GM23338 (cell line): ENCODE results near the gene CHD2. TPM values are rescaled to one million over a fixed set of nuclear protein-coding genes. Genes with fewer than 3 reads are reported as not detected.

Experiments used
- ATAC-seq: fragments of 200-7000 bp; cut with Tn5 transposase; 3 replicates; pipeline ENCODE4 v1.9.1; 2020
- DNase-seq: peaks from one replicate; pipeline ENCODE4 v3.0.0-alpha.2; 2015; ENCODE audit warnings: low spot score
- H2AFZ ChIP-seq: fragments of 200-600 bp; sonication (generic); 2 replicates; pipeline ENCODE4 v1.8.0; 2016; ENCODE audit warnings: antibody characterized with exemption, mild to moderate bottlenecking, moderate library complexity
- H3F3A ChIP-seq: fragments of 200-600 bp; sonication (generic); replicated peaks from 2 replicates; pipeline ENCODE4 v1.8.0; 2017; ENCODE audit warnings: antibody characterized with exemption, mixed run types, low read depth
- H3K27ac ChIP-seq: fragments of 200-600 bp; sonication (generic); 2 replicates; pipeline ENCODE4 v1.6.1; 2016; ENCODE audit warnings: low read depth
- H3K27me3 ChIP-seq: fragments of 200-600 bp; sonication (generic); 2 replicates; pipeline ENCODE4 v1.8.0; 2016; ENCODE audit warnings: mild to moderate bottlenecking, mixed run types, moderate library complexity; ENCODE audit not compliant: insufficient read depth
- H3K36me3 ChIP-seq: fragments of 200-600 bp; sonication (generic); 2 replicates; pipeline ENCODE4 v1.8.0; 2016; ENCODE audit warnings: mild to moderate bottlenecking; ENCODE audit not compliant: insufficient read depth
- H3K4me1 ChIP-seq: fragments of 200-600 bp; sonication (generic); 2 replicates; pipeline ENCODE4 v1.8.0; 2016; ENCODE audit warnings: mild to moderate bottlenecking, moderate library complexity; ENCODE audit not compliant: insufficient read depth
- H3K4me2 ChIP-seq: fragments of 200-600 bp; sonication (generic); 2 replicates; pipeline ENCODE4 v1.7.1; 2017; ENCODE audit warnings: mixed run types
- H3K4me3 ChIP-seq: fragments of 200-600 bp; sonication (generic); 2 replicates; pipeline ENCODE4 v1.6.1; 2016; ENCODE audit warnings: mixed run types
- H3K79me2 ChIP-seq: fragments of 200-600 bp; sonication (generic); replicated peaks from 2 replicates; pipeline ENCODE4 v1.8.0; 2017; ENCODE audit warnings: mild to moderate bottlenecking; ENCODE audit not compliant: insufficient read depth
- H3K9me2 ChIP-seq: fragments of 200-600 bp; sonication (generic); 2 replicates; pipeline ENCODE4 v1.8.0; 2017; ENCODE audit not compliant: insufficient read depth
- H4K20me1 ChIP-seq: fragments of 200-600 bp; sonication (generic); replicated peaks from 2 replicates; pipeline ENCODE4 v1.8.0; 2017; ENCODE audit warnings: mild to moderate bottlenecking; ENCODE audit not compliant: insufficient read depth
- H3K27ac Mint-ChIP-seq: 2 replicates; pipeline ENCODE4 v1.8.0; 2020; ENCODE audit warnings: inconsistent platforms, mild to moderate bottlenecking, moderate library complexity, mixed read lengths
- H3K27me3 Mint-ChIP-seq: 3 replicates; pipeline ENCODE4 v1.8.0; 2022; ENCODE audit warnings: low read depth, mild to moderate bottlenecking, moderate library complexity, mixed read lengths, inconsistent platforms; ENCODE audit not compliant: insufficient read depth, poor library complexity
- H3K36me3 Mint-ChIP-seq: 3 replicates; pipeline ENCODE4 v1.8.0; 2021; ENCODE audit warnings: low read depth, mild to moderate bottlenecking, inconsistent platforms, moderate library complexity, mixed read lengths
- H3K4me1 Mint-ChIP-seq: 3 replicates; pipeline ENCODE4 v1.8.0; 2020; ENCODE audit warnings: mild to moderate bottlenecking, inconsistent platforms, mixed read lengths
- H3K4me3 Mint-ChIP-seq: 3 replicates; pipeline ENCODE4 v1.8.0; 2021; ENCODE audit warnings: moderate library complexity, mild to moderate bottlenecking, inconsistent platforms, mixed read lengths
- H3K9me3 Mint-ChIP-seq: 3 replicates; pipeline ENCODE4 v1.8.0; 2020; ENCODE audit warnings: moderate library complexity, mild to moderate bottlenecking, inconsistent platforms, mixed read lengths
- EZH2 ChIP-seq: fragments of 200-600 bp; sonication (generic); IDR thresholded peaks from one replicate; pipeline ENCODE4 v1.8.0; 2017; ENCODE audit warnings: antibody characterized with exemption, mild to moderate bottlenecking, low read depth; ENCODE audit not compliant: unreplicated experiment
- EZH2phosphoT487 ChIP-seq: fragments of 200-600 bp; sonication (generic); IDR thresholded peaks from one replicate; pipeline ENCODE4 v1.8.1; 2018; ENCODE audit warnings: antibody characterized with exemption; ENCODE audit not compliant: unreplicated experiment
- NANOG ChIP-seq: IDR thresholded peaks from 2 replicates; pipeline ENCODE4 v1.6.1; 2016; ENCODE audit warnings: antibody characterized with exemption, borderline replicate concordance
- ZNF331 ChIP-seq: fragments of 250-450 bp; sonication (Bioruptor Pico); IDR thresholded peaks from 2 replicates; pipeline ENCODE4 v1.5.0; 2020; ENCODE audit warnings: low read depth, mild to moderate bottlenecking, moderate library complexity
- polyA plus RNA-seq: library from polyadenylated mRNA; unstranded; fragments of >200 nt; fragmentation: Nextera tagmentation; extraction: Ambion mirVana; gene quantifications from 2 replicates; pipeline ENCODE4 v1.2.1, GENCODE V29; 2016
- total RNA-seq: library from RNA; depleted of rRNA; stranded (reverse); fragments of >200 nt; shearing (Covaris generic); gene quantifications from 2 replicates; pipeline ENCODE4 v1.2.3, GENCODE V29; 2014
- TF ChIP-seq, protein P1 (sequence below): IDR thresholded peaks from 2 replicates; pipeline ENCODE4 v1.6.1; 2016; ENCODE audit warnings: antibody characterized with exemption
- TF ChIP-seq, protein P2 (sequence below), 2 experiments: fragments of 200-600 bp in 1 of 2; sonication (generic) in 1 of 2; conservative IDR thresholded peaks; 2 replicates each; pipeline versions ENCODE4 v1.5.1 to v1.6.1; 2016 to 2017; ENCODE audit warnings: antibody characterized with exemption in 2 of 2, low read depth in 2 of 2, mild to moderate bottlenecking in 2 of 2, moderate library complexity in 1 of 2
- TF ChIP-seq, protein P3 (sequence below): IDR thresholded peaks from one replicate; pipeline ENCODE4 v1.6.1; 2018; ENCODE audit warnings: antibody characterized with exemption; ENCODE audit not compliant: unreplicated experiment
- TF ChIP-seq, protein P4 (sequence below): fragments of 250-450 bp; sonication (Bioruptor Pico); IDR thresholded peaks from 2 replicates; pipeline ENCODE4 v1.5.0; 2020; ENCODE audit warnings: mild to moderate bottlenecking, moderate library complexity

Gene CHD2
- total and polyA plus RNA-seq, 2 experiments from 2014 or later: 119 to 130 TPM

DNA sequence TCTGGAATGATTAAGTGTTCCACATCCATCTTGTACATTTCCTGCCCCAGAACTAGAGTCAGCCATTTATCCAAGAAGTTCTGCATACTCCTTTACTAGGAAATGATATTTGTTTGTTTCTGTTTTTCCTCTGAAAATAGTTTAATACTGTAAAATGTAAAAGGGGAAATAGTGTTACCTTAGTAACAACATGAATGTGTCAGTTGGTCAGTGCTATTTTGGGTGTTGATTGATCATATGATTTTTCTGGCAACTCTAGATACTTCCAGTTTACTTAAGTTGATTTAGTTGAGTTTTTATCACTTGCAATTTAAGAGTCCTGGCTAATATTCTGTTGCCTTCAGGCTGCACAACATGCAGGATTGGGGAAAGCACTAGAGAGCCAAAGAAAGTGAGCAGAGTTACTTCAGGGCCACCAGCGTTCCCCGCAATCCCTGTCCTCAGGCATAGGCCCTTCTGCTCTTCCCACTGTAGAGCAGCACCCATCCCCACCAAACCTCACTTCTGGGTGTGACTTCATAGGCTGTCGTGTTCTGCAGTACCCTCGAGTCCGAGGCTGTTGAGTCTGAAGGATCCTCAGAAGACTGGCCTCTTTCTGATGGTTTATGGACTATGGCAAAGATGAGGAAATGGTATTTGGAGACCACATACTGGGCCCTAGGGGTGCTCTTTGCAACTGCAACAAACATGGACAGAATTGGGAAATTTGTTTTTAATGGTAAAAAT, 69.0 kb downstream of the CHD2 start:
- peaks cover 10% of the 10 kb centered on the region for H3K79me2 ChIP-seq
- no peak overlapping the region for H3K4me3 ChIP-seq
- no peaks in the 10 kb centered on the region for H3K4me1 ChIP-seq
- TF ChIP-seq, protein P1, sequence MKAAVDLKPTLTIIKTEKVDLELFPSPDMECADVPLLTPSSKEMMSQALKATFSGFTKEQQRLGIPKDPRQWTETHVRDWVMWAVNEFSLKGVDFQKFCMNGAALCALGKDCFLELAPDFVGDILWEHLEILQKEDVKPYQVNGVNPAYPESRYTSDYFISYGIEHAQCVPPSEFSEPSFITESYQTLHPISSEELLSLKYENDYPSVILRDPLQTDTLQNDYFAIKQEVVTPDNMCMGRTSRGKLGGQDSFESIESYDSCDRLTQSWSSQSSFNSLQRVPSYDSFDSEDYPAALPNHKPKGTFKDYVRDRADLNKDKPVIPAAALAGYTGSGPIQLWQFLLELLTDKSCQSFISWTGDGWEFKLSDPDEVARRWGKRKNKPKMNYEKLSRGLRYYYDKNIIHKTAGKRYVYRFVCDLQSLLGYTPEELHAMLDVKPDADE: no peak
- TF ChIP-seq, protein P2, sequence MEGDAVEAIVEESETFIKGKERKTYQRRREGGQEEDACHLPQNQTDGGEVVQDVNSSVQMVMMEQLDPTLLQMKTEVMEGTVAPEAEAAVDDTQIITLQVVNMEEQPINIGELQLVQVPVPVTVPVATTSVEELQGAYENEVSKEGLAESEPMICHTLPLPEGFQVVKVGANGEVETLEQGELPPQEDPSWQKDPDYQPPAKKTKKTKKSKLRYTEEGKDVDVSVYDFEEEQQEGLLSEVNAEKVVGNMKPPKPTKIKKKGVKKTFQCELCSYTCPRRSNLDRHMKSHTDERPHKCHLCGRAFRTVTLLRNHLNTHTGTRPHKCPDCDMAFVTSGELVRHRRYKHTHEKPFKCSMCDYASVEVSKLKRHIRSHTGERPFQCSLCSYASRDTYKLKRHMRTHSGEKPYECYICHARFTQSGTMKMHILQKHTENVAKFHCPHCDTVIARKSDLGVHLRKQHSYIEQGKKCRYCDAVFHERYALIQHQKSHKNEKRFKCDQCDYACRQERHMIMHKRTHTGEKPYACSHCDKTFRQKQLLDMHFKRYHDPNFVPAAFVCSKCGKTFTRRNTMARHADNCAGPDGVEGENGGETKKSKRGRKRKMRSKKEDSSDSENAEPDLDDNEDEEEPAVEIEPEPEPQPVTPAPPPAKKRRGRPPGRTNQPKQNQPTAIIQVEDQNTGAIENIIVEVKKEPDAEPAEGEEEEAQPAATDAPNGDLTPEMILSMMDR (conservative IDR thresholded peaks at IDR 0.05; ENCODE audit: low read depth in 2 of 2): peak in 1 of 2 experiments; percentile 39; a peak in 2 of 4 replicates
- H3K36me3 ChIP-seq: peaks cover 55% of the 10 kb centered on the region
- no peak overlapping the region for H3K4me2 ChIP-seq
- H3K27ac Mint-ChIP-seq: no peak overlapping the region
- peaks cover 82% of the 10 kb centered on the region for H3K36me3 Mint-ChIP-seq
- peaks cover 2% of the 10 kb centered on the region for H3K27me3 Mint-ChIP-seq
- peaks cover 4% of the 10 kb centered on the region for H4K20me1 ChIP-seq
- ATAC-seq (no peak), DNase-seq (no peak)
- H3K27ac ChIP-seq: no peak overlapping the region
- no peaks in the 10 kb centered on the region for H3K9me2 ChIP-seq
- no peaks in the 10 kb centered on the region for H3K27me3 ChIP-seq
- no peak overlapping the region for H3K4me3 Mint-ChIP-seq
- H3K9me3 Mint-ChIP-seq: no peaks in the 10 kb centered on the region
- H3F3A ChIP-seq: no peaks in the 10 kb centered on the region
- no peak overlapping the region for H2AFZ ChIP-seq
- no peaks in the 10 kb centered on the region for H3K4me1 Mint-ChIP-seq

DNA sequence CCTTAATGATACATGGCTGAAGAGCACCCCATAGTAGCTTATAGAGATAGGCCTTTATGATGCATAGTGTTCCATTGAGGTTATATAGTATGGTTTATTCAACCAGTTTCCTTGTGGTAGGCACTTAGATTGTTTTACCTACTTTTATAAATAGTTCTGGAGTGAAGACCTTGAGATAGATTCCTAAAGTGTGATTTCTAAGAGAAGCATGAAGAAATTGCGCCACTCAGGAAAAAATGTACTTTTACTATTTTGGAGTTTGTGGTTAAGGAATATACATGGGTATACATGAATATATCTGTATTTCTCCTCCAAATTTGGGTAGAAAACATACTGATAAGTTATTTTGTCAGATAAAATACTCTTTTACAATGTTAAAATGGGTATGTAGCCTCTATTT, 70.5 kb downstream of the CHD2 start:
- Mint-ChIP-seq H3K4me3 (no peak overlapping the region), H3K36me3 (peaks cover 80% of the 10 kb centered on the region), H3K9me3 (no peaks in the 10 kb centered on the region), H3K27me3 (peaks cover 2% of the 10 kb centered on the region), H3K4me1 (no peaks in the 10 kb centered on the region), H3K27ac (no peak overlapping the region)
- H3K4me3 ChIP-seq: no peak overlapping the region
- peaks cover 15% of the 10 kb centered on the region for H3K79me2 ChIP-seq
- H3K9me2 ChIP-seq: no peaks in the 10 kb centered on the region
- peaks cover 4% of the 10 kb centered on the region for H4K20me1 ChIP-seq
- peaks cover 67% of the 10 kb centered on the region for H3K36me3 ChIP-seq
- no peaks in the 10 kb centered on the region for H3K27me3 ChIP-seq
- H3K27ac ChIP-seq: no peak overlapping the region
- no peak for ATAC-seq
- H2AFZ ChIP-seq: no peak overlapping the region
- no peaks in the 10 kb centered on the region for H3F3A ChIP-seq
- no peak for DNase-seq
- H3K4me2 ChIP-seq: no peak overlapping the region
- H3K4me1 ChIP-seq: no peaks in the 10 kb centered on the region
- TF ChIP-seq, protein P3, sequence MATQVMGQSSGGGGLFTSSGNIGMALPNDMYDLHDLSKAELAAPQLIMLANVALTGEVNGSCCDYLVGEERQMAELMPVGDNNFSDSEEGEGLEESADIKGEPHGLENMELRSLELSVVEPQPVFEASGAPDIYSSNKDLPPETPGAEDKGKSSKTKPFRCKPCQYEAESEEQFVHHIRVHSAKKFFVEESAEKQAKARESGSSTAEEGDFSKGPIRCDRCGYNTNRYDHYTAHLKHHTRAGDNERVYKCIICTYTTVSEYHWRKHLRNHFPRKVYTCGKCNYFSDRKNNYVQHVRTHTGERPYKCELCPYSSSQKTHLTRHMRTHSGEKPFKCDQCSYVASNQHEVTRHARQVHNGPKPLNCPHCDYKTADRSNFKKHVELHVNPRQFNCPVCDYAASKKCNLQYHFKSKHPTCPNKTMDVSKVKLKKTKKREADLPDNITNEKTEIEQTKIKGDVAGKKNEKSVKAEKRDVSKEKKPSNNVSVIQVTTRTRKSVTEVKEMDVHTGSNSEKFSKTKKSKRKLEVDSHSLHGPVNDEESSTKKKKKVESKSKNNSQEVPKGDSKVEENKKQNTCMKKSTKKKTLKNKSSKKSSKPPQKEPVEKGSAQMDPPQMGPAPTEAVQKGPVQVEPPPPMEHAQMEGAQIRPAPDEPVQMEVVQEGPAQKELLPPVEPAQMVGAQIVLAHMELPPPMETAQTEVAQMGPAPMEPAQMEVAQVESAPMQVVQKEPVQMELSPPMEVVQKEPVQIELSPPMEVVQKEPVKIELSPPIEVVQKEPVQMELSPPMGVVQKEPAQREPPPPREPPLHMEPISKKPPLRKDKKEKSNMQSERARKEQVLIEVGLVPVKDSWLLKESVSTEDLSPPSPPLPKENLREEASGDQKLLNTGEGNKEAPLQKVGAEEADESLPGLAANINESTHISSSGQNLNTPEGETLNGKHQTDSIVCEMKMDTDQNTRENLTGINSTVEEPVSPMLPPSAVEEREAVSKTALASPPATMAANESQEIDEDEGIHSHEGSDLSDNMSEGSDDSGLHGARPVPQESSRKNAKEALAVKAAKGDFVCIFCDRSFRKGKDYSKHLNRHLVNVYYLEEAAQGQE: no peak
- TF ChIP-seq, protein P4, sequence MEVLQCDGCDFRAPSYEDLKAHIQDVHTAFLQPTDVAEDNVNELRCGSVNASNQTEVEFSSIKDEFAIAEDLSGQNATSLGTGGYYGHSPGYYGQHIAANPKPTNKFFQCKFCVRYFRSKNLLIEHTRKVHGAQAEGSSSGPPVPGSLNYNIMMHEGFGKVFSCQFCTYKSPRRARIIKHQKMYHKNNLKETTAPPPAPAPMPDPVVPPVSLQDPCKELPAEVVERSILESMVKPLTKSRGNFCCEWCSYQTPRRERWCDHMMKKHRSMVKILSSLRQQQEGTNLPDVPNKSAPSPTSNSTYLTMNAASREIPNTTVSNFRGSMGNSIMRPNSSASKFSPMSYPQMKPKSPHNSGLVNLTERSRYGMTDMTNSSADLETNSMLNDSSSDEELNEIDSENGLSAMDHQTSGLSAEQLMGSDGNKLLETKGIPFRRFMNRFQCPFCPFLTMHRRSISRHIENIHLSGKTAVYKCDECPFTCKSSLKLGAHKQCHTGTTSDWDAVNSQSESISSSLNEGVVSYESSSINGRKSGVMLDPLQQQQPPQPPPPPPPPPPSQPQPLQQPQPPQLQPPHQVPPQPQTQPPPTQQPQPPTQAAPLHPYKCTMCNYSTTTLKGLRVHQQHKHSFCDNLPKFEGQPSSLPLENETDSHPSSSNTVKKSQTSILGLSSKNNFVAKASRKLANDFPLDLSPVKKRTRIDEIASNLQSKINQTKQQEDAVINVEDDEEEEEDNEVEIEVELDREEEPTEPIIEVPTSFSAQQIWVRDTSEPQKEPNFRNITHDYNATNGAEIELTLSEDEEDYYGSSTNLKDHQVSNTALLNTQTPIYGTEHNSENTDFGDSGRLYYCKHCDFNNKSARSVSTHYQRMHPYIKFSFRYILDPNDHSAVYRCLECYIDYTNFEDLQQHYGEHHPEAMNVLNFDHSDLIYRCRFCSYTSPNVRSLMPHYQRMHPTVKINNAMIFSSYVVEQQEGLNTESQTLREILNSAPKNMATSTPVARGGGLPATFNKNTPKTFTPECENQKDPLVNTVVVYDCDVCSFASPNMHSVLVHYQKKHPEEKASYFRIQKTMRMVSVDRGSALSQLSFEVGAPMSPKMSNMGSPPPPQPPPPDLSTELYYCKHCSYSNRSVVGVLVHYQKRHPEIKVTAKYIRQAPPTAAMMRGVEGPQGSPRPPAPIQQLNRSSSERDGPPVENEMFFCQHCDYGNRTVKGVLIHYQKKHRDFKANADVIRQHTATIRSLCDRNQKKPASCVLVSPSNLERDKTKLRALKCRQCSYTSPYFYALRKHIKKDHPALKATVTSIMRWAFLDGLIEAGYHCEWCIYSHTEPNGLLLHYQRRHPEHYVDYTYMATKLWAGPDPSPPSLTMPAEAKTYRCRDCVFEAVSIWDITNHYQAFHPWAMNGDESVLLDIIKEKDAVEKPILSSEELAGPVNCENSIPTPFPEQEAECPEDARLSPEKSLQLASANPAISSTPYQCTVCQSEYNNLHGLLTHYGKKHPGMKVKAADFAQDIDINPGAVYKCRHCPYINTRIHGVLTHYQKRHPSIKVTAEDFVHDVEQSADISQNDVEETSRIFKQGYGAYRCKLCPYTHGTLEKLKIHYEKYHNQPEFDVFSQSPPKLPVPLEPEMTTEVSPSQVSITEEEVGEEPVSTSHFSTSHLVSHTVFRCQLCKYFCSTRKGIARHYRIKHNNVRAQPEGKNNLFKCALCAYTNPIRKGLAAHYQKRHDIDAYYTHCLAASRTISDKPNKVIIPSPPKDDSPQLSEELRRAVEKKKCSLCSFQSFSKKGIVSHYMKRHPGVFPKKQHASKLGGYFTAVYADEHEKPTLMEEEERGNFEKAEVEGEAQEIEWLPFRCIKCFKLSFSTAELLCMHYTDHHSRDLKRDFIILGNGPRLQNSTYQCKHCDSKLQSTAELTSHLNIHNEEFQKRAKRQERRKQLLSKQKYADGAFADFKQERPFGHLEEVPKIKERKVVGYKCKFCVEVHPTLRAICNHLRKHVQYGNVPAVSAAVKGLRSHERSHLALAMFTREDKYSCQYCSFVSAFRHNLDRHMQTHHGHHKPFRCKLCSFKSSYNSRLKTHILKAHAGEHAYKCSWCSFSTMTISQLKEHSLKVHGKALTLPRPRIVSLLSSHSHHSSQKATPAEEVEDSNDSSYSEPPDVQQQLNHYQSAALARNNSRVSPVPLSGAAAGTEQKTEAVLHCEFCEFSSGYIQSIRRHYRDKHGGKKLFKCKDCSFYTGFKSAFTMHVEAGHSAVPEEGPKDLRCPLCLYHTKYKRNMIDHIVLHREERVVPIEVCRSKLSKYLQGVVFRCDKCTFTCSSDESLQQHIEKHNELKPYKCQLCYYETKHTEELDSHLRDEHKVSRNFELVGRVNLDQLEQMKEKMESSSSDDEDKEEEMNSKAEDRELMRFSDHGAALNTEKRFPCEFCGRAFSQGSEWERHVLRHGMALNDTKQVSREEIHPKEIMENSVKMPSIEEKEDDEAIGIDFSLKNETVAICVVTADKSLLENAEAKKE: no peak
- no peak for TF ChIP-seq NANOG
- no peak for TF ChIP-seq EZH2phosphoT487
- no peak for TF ChIP-seq EZH2
- no peak for TF ChIP-seq ZNF331 (CRISPR knock-in tag)
